Kasumi-1 (cell line): ENCODE measurements around the gene ZNF488.
A peak's percentile ranks its signal among the peaks of the same experiment; 100 is the strongest.
"Not testable (repeated sequence)": the region's sequence is repeated elsewhere in the genome, so short reads cannot be mapped to it uniquely, and the experiment has no call there.

Source experiments
- DNase-seq, 2 experiments: peaks; one replicate each; lab custom pipeline; 2025; lab: John Stamatoyannopoulos, UW

The ZNF488 gene

GRCh38 chr10:47409866-47410256, 25.8 kb upstream of the ZNF488 start:
- DNase-seq: no peak

- DNase-seq: no peak
Observed at GRCh38 chr10:47409171-47409865, 25.2 kb upstream of the ZNF488 start.

DNA sequence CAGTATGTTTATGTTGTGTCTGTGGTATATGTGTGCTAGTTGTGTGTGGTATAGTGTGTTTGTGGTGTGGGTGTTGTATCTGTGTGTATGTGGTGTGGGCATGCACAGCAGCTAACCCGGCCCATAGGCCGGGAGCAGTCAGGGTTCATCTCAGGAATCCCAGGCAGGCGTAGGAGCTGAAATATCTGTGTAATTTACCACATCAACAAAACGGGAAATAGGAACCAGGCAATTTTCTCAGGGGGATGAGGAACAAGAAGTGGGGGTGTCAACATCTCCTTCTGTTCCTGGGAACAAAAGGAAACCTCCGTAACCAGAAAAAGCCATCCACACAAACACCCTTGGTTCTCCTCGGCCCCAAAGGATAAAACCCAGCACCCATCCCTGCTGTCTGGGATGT, 24.5 kb upstream of the ZNF488 start:
- DNase-seq: no peak

DNA sequence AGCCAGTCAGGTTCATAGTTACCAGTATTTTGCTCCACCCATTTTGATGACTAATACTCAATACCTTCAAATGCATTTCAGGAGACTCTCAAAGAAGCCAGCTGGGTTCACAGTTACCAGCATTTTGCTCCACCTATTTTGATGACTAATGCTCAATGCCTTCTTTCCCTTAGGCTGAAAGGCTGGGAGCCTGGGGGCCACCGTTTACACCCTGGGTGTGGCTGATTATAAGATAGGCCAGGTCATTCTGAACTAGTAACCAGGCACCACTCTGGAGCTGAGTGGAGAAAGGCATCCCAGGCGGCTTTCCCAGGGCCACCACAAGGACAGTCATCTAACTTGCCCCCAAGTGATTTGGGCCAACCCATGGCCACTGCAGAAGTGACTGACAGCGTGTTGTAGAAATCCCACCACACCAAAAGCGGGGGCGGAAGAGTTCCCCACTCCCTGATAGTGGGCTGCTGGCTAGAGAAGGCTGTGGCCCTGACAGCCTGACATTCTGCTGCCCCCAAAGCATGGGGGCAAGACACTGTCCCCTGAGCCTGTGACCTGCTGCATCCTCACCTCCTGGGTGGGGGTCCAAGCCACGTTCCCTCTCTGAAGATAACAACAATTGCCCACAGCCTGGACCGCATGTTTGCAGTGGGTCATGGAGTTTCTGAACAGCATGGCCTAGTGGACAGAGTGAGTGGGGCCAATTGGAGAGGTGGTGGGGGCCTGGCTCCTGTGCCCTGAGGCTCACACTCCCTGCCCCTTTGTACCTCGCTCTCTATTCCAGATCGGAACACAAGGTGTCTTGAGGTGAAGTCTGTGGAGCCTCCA, 23.0 kb upstream of the ZNF488 start:
- no peak for DNase-seq

DNA sequence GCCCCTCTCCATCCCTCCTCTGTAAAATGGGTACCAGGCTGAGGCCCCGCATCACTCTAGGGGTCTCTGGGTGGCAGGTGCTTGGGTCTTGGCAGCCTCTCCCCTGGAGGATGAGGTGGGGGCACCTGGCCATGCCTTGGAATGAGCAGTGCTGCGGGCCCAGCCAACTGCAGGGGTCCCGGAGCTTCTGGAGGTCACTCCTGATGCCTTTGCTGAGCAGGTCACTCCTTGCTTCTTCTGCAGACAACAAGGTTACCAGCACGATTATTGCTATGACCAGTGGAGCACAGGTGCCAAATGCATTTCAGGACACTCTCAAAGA, 22.4 kb upstream of the ZNF488 start:
- no peak for DNase-seq

DNA sequence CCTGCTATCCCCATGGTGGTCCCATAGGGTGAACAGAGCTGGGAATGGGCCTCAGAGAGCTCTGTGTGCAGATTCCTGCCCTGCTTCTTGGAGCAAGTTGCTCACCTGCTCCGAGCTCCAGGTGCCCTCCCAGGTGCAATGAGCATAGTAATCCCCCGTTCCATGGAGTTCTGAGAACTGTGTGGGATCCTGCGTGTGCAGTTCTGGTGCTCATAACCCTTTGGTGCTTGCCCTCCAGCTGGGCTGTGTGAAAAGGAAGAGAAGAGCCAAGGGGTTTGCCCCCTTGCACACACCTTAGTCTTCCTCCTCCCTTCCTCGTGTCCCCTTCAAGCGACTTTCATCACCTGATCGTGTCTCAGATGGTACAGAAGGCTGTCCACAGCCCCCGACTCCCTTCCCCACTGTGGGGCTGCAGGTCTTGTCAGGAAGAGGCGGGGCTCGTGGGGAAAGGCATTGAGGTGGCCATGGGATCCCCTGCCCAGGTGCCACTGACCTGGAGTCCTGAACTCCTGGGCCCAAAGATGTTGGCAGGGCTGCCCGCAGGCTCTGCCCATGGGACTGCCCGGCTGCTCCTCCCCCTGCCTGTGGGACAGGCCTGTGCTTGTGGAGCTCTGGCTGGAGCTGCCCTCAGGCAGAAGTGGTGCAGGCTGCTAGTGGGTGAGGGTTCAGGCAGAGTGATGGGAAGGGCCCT, 21.9 kb upstream of the ZNF488 start:
- DNase-seq: no peak

DNA sequence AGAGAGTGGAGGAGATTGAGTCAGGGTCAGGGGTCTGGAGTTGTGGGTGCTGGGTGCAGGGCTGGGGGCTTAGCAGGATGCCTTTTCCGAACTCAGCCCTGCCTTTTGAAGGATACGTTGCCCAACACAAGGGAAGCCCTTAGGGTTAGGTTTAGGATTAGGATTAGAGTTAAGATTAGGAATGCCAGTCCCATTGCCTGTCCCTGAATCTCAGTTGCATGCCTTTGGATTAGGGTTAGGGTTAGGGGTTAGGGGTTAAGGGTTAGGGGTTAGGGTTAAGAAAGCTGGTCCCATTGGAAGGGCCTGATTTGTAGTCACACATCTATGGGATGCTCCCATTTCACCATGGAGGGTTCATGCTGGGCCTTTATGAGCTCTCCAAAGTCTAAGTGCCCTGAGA, 20.8 kb upstream of the ZNF488 start:
- no peak for DNase-seq

GRCh38 chr10:47404446-47404845, 20.4 kb upstream of the ZNF488 start:
- DNase-seq: no peak

DNA sequence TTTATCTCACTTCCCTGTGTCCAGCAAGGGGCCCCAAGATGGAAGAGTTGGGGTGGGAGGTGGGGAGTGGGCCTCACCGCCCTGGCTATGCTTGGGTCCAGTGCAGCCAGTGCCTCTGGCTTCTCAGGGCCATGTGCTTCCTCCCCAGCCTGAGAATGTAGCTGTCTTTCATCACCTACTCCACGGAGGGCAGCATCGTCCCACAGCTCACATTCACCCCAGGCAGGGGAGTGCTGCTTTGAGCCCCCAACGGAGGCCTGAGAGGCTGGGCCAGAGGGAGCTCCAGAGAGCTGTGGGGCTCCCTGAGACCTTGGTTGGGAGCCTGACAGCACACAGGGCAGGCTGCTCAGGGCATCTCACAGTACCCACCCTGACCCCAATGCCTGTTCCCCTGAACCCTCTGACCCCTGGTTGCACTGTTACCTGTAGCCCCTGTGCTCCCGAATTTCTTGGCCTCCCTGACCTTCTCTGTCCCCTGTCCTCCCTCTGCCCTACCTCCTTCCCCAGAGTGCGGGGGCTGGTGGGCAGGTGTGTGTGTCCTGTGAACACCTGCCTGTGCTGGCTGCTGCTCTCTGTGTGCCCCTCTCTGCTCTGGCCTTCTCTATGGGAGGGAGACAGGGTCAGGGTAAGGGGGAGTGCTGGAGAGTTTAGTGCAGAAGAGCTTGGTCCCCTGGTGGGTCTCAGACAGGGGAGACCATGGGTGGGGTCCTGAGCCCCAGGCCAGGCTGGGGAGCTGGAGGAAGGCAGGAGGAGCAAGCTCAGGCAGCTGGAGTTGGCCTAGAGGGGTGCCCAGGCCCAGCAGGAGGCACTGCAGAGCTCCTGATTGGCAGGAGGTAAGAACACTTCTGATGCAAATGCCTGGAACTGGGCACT, 19.6 kb upstream of the ZNF488 start:
- DNase-seq: no peak

GRCh38 chr10:47402641-47403301, 18.7 kb upstream of the ZNF488 start:
- DNase-seq: no peak

DNA sequence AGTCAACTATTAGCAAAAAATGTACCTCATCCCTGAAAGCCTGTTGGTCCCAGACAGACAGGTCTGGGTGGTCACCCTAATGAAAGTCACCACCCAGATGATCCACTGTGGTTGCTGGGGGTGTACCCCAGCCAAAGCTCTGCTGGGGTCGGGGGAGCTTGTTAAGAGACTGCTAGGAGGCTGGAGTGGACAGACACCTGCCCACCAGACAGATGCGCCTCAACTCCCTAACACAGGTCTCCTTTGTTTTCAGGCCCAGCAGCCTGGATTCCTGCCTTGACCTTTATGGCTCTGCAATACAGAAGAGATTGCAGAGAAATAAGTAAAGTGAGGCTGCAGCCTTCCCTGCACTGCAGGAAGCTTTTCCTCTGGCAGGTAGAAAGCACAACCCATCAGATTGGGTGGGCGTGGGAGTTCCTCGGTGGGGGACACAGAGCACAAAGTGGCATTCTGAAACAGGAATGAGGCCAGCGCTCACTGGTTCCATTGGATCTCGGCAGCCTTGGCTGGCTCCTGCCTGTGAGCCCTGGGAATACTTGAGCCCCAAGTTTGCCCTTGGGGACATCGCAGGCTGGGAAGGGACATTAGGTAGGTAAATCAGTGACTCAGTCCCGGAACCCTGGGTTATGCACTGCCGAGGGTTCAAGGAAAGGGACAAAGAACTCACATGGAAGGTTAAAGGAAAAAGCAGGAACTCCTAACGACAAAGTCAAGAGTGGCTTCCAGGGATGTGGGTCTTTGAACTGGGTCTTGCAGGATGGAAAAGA, 18.0 kb upstream of the ZNF488 start:
- no peak for DNase-seq

GRCh38 chr10:47401210-47401609, 17.1 kb upstream of the ZNF488 start:
- DNase-seq: no peak

DNA sequence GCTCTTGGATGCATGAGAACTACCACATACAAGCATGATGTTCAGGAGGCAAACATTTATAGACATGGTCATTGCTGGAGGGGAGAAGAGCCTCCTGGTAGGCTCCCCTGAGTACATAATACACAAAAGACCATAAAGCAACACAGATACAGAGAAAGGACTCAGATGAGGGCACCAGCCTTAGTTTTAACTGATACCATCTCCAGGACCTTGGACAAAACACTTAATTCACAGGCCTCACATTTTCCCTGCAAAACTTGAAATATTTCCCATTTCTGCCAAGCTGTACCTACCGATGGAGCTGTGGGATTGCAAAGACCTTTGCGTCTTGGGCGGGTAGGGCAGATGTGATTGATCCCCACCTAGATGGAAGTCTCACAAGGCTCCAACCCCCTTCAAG, 16.7 kb upstream of the ZNF488 start:
- no peak for DNase-seq

DNA sequence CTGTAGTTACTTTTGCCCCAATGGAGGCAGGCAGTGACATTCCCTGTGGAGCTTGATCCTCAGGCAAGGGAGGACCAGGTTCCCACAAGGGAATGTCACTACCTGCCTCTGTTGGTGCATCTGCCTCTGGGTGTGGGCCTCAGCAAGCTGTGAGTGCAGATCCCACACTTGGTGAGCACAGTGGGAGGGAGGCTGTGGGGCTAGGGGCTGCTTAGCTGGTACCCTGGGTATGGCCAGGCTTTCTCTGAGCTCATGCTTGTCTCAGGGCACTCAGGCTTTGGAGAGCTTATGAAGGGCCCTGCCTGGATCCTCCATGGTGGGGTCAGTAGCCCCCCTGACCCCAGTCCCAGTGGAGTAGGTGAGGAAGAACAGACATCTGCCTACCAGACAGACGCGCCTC, 16.2 kb upstream of the ZNF488 start:
- DNase-seq: no peak

GRCh38 chr10:47397256-47397655, 13.2 kb upstream of the ZNF488 start:
- DNase-seq: no peak

GRCh38 chr10:47396311-47396717, 12.2 kb upstream of the ZNF488 start:
- DNase-seq: no peak

DNA sequence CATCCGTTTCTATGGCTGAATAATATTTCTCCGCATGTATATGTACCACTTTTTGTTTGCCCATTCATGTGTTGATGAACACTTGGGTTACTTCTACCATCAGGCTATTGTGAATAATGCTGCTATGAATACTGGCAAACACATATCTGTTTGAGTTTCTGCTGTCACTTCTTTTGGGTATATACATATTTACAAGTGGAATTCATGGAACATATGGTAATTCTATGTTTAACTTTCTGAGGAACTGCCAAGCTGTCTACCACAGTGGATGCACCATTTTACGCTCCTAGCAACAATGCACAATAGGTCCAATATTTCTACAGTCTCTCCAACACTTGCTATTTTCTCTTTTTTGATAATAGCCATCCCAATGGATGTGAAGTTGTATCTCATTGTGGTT, 5.5 kb upstream of the ZNF488 start:
- DNase-seq: no peak

GRCh38 chr10:47388879-47389278, 4.8 kb upstream of the ZNF488 start:
- no peak for DNase-seq

- not testable (repeated sequence) for DNase-seq
Observed at GRCh38 chr10:47386104-47386503, 2.0 kb upstream of the ZNF488 start.

DNA sequence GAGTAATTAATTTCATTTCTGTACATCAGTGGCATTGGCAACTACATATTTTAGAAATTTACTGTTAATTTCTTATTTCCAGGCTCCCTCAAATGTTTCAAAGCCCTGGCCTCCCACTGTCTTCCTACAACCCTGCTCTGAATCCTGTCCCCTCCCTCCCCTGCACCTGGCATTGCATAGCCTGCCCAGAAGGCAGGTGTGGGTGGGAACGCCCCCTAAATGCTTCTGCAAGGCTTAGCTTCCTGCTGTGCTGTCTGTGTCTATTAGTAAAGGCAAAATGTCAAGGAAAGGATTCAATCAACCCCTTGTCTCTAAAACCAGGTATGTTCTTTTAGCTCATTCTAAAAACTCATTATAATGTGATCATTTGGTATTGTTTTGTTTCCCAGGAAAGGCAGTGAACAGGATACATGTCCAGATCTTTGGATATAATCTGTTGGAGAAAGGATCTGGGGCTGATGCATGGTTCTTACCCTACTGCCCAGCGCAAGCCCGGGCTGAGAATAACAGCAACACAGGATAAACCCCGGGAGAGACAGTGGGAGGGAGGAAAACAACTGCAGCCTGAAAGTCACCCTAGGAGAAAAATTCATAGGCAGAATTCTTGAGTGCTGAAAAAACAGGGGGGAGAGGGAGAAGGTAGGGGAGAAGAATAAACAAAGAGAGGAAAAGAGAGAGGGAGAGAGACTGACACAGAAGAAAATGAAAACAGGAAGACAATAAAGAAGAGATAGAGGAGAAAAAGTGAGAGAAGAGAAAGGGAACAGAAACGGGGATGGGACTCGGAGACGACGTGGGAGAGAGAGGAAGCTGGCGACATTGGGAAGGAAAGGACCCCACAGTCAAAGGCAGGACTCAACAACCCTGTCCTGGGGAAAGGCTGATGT, 589 bp downstream of the ZNF488 start:
- DNase-seq: peak; percentile 57 to 58
